ENCODE data around the gene PLCH1. TPM values are rescaled to one million over a fixed set of nuclear protein-coding genes. Genes with fewer than 3 reads are reported as not detected.

PLCH1 gene
- total and polyA plus RNA-seq, 10 of the 15 experiments (the other 5 are each of a cell fraction or from before 2014, with no cell fraction given): 0.03 to 0.22 (median 0.04) TPM; not detected in 5

- TF ChIP-seq BACH1 (IDR thresholded peaks at IDR 0.05; ENCODE audit: borderline replicate concordance): no peak
- TF ChIP-seq MAX (IDR thresholded peaks at IDR 0.05; ENCODE audit: low read depth, low read length): no peak
Measured at GRCh38 chr3:155453512-155453911, 291.4 kb downstream of the PLCH1 start (continued).

GRCh38 chr3:155449613-155450267 lies 295.1 kb downstream of the PLCH1 start:
- ChIA-PET POLR2A (no interaction called here), RAD21 (ENCODE audit: unreplicated experiment) (no interaction called here), SMC1A (ENCODE audit: uncharacterized antibody, unreplicated experiment) (no interaction called here), CTCF (no interaction called here)
- ATAC-seq: no peak
- Histone ChIP-seq H3K9me3 (replicated peaks; ENCODE audit: control insufficient read depth, insufficient read depth, low read length) (no peaks in the 10 kb centered on the region), H2AFZ (ENCODE audit: control insufficient read depth, low read depth, low read length) (no peak overlapping the region), H3K4me1 (ENCODE audit: control insufficient read depth, insufficient read depth, low read length) (no peaks in the 10 kb centered on the region), H3K36me3 (ENCODE audit: control insufficient read depth in 2 of 2, insufficient read depth in 2 of 2, low read length in 1 of 2) (no peaks in the 10 kb centered on the region), H3K4me3 (no peak overlapping the region), H3K4me2 (ENCODE audit: control insufficient read depth, insufficient read depth) (no peak overlapping the region), H3K79me2 (ENCODE audit: control insufficient read depth, insufficient read depth, low read length) (no peaks in the 10 kb centered on the region), H4K20me1 (ENCODE audit: control insufficient read depth, insufficient read depth) (no peaks in the 10 kb centered on the region; the same call in 1 of the 2 replicates), H3K27me3 (replicated peaks in 1 of 2; ENCODE audit: control insufficient read depth in 2 of 2, insufficient read depth in 2 of 2, low read length in 1 of 2) (no peaks in the 10 kb centered on the region; a peak in 1 of 4 replicates), H3K9ac (ENCODE audit: control insufficient read depth, insufficient read depth, low read length) (no peak overlapping the region), H3K27ac (ENCODE audit: control insufficient read depth, insufficient read depth) (no peak overlapping the region)
- FAIRE-seq: no peak
- DNase-seq (ENCODE audit: low read depth, low spot score): no peak
- in situ Hi-C loops (cut with MboI): no loop called here
- no peak for TF ChIP-seq HDAC6 (IDR thresholded peaks at IDR 0.05; ENCODE audit: unreplicated experiment)
- intact Hi-C loops (cut with micrococcal nuclease; ENCODE audit: unreplicated experiment): no loop called here
- BruUV-seq (replicated peaks): no TSS peak
- 2% methylated on average over 3 of the region's 3 CpGs for WGBS (ENCODE audit: insufficient coverage, insufficient replicate concordance, low lambda C conversion rate, missing lambda C conversion rate)

GRCh38 chr3:155448531-155448930 lies 296.3 kb downstream of the PLCH1 start:
- intact Hi-C loops (cut with micrococcal nuclease; ENCODE audit: unreplicated experiment): no loop called here
- DNase-seq (ENCODE audit: low read depth, low spot score): no peak
- no peak overlapping the region for H3K9ac ChIP-seq (ENCODE audit: control insufficient read depth, insufficient read depth, low read length)
- ChIA-PET SMC1A (ENCODE audit: uncharacterized antibody, unreplicated experiment) (interaction anchor here (0.6 kb wide), 1 partner anchor 14 kb away, joined by 4 read pairs; no protein-coding TSS in a partner anchor), POLR2A (no interaction called here), CTCF (no interaction called here), RAD21 (ENCODE audit: unreplicated experiment) (interaction anchor here (0.6 kb wide), 1 partner anchor 8 kb away, joined by 3 read pairs; no protein-coding TSS in a partner anchor)
- H3K9me3 ChIP-seq (replicated peaks; ENCODE audit: control insufficient read depth, insufficient read depth, low read length): no peaks in the 10 kb centered on the region
- no peak for ATAC-seq
- H3K36me3 ChIP-seq (ENCODE audit: control insufficient read depth in 2 of 2, insufficient read depth in 2 of 2, low read length in 1 of 2): no peaks in the 10 kb centered on the region
- no peak for FAIRE-seq
- no peak overlapping the region for H3K27ac ChIP-seq (ENCODE audit: control insufficient read depth, insufficient read depth)
- no peak for TF ChIP-seq SRF (IDR thresholded peaks at IDR 0.05; ENCODE audit: low read depth in 2 of 2, low read length in 2 of 2)
- H3K79me2 ChIP-seq (ENCODE audit: control insufficient read depth, insufficient read depth, low read length): no peaks in the 10 kb centered on the region
- H3K4me2 ChIP-seq (ENCODE audit: control insufficient read depth, insufficient read depth): no peak overlapping the region
- no peaks in the 10 kb centered on the region for H3K27me3 ChIP-seq (replicated peaks in 1 of 2; ENCODE audit: control insufficient read depth in 2 of 2, insufficient read depth in 2 of 2, low read length in 1 of 2)
- H2AFZ ChIP-seq (ENCODE audit: control insufficient read depth, low read depth, low read length): no peak overlapping the region
- 54% methylated on average over 3 of the region's 3 CpGs for WGBS (ENCODE audit: insufficient coverage, insufficient replicate concordance, low lambda C conversion rate, missing lambda C conversion rate)
- no peaks in the 10 kb centered on the region; the same call in 1 of the 2 replicates for H4K20me1 ChIP-seq (ENCODE audit: control insufficient read depth, insufficient read depth)
- in situ Hi-C loops (cut with MboI): no loop called here
- no peak overlapping the region for H3K4me3 ChIP-seq
- H3K4me1 ChIP-seq (ENCODE audit: control insufficient read depth, insufficient read depth, low read length): no peaks in the 10 kb centered on the region
- no TSS peak for BruUV-seq (replicated peaks)
